ENCODE data around the gene DPF1.

GRCh38 chr19:38213911-38214625, 10.0 kb downstream of the DPF1 start:
- TF ChIP-seq CTCF (conservative IDR thresholded peaks at IDR 0.05 in 1 of 2, IDR thresholded peaks at IDR 0.05 in 1 of 2; ENCODE audit: low read depth in 1 of 2, low read length in 2 of 2) (no peak), EZH2 (IDR thresholded peaks at IDR 0.05; ENCODE audit: low read length, missing control alignments) (no peak)
